HG03469 (cell line): ENCODE measurements around the gene GAA.

ENCODE experiments used
- ATAC-seq: cut with Tn5 transposase; IDR thresholded peaks from one replicate; pipeline ENCODE4 v1.9.1; 2021; ENCODE audit warnings: mild to moderate bottlenecking, moderate library complexity, moderate number of reproducible peaks; ENCODE audit not compliant: unreplicated experiment

GAA gene

DNA sequence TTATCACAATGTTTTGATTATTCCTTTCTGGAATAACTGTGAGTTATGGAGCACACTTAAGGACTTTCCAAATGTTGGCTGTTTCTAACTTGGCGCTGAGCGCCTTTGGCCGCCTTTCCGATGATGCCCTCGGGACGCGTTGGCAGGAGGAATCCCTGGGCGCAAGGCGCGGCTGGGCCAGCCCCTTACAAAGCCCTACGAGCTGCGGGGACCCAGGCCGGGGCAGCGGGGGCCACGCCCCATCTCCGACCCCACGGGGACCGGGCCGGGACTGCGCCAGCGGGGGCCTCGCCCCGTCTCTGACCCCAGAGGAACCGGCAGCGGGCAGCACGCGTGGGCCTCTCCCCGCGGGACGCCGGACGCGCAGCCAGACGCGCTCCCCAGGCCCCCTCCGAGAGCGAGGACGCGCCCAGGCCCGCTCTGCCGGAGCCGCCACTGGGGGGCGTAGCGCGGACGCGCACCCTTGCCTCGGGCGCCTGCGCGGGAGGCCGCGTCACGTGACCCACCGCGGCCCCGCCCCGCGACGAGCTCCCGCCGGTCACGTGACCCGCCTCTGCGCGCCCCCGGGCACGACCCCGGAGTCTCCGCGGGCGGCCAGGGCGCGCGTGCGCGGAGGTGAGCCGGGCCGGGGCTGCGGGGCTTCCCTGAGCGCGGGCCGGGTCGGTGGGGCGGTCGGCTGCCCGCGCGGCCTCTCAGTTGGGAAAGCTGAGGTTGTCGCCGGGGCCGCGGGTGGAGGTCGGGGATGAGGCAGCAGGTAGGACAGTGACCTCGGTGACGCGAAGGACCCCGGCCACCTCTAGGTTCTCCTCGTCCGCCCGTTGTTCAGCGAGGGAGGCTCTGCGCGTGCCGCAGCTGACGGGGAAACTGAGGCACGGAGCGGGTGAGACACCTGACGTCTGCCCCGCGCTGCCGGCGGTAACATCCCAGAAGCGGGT lies at the start of gene GAA:
Gene GAA, plus strand, starts transcription at position 571 of the 935 bp plus-strand sequence. CDS start 3,006 bp downstream, outside the sequence.
- peak; percentile 41 for ATAC-seq

GRCh38 chr17:80051681-80052080 lies 49.7 kb upstream of the GAA start:
- ATAC-seq, result no peak

DNA sequence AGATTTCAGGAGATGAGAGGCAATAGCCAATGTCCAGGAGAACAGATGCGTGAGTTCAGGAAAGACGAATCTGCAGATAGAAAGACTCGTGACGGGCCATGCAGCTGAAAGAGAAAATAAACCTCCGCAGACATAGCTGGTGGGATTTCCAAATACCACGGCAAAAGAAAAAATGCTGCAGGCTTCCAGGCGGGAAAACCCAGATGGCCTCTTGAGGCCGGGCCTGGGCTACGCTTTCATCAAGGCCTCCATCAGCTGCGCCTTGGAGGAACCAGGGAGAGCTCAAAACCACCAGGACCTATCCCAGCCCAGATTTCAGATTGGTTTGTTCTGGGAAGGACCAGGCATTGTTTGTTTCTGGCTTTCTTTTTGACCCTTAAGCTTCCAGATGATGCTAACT lies 48.3 kb upstream of the GAA start:
- no peak for ATAC-seq

DNA sequence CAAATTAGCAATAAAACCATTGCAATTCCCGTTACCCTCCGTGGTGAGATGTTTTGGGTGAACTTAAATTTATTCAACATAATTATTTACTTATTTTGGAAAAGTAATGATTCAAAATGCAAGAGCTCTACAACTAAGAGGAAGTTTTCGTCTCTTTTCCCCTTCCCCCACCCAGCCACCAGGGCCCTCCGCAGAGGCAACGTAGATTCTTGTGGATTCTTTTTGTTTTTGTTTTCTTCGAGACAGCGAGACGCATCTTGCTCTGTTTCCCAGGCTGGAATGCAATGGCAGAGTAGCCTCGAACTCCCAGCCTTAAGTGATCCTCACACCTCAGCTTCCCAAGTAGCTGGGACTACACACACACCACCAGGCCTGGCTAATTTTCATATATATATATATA lies 45.8 kb upstream of the GAA start:
- ATAC-seq, result no peak

- no peak for ATAC-seq
Observed at GRCh38 chr17:80058311-80058955, 42.9 kb upstream of the GAA start.

DNA sequence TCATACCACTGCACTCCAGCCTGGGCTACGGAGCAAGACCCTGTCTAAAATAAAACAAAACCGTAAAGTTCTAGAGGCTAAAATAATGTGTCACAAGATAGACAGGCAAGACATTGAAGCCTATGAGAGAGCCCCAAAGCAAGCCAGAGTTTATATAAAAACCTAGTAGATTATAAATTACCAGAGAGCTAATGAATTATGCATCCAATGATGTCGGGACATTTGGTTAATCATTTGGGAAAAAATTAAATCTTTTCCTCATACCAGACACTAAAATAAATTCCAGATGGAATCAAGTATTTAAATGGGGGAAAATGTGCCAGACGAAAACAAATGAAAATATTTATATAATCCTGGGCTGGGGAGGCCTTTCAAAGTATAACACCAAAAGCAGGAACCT lies 40.7 kb upstream of the GAA start:
- no peak for ATAC-seq

DNA sequence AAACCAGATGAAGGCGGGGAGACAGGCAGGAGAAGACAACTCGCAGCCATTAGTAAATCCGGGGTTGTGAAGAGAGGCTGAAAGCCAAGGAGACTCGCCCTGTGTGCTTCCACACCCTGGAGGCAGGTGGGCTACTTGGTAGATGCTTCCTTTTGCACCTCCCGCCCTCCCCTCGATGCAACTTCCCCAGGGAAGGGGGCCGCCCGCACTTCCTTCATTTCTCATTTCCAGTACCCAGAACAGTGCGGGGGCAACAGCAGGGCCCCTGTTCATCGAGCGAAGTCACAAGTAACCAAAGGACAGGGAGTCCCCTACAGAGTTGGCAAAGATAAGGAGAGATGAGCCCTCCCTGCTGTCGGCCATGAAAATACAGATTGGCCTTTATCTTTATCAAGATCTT lies 40.0 kb upstream of the GAA start:
- no peak for ATAC-seq

DNA sequence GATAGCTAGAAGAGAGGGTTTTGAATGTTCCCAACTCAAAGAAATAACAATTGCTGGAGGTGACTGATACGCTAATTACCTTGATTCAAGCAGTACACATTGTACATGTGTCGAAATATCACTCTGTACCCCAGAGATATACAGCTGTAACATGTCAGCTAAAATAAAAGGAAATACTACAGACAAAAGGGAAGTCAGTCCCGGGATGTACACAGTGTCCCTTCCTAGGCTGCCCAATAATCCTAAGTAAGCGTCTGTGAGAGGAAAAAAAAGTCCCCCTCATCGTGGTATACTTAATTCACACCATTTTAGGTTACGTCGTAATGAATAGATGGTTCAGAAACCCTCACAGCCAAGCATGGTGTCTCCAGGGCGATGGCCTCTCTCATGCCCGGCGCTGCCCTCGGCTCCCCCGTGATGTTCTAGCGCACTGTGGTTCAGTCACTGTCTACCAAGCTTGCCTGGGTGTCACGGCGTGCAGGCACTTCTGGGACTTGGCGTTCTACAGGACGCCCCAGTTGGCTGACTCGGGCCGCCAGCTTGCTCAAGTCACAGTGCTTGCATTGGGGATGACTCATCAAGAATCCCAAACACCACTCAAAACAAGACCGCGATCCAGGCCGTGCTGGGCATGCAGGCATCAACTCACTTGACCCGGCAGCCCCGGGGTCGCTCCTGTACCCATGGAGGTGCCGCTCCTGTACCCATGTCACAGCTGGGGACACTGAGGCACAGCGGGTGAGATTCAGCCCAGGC lies 37.4 kb upstream of the GAA start:
- ATAC-seq, result no peak

- no peak for ATAC-seq
Observed at GRCh38 chr17:80064696-80065095, 36.7 kb upstream of the GAA start.

- no peak for ATAC-seq
Observed at GRCh38 chr17:80065478-80066170, 35.8 kb upstream of the GAA start.

- ATAC-seq, result no peak
Observed at GRCh38 chr17:80067393-80067986, 33.9 kb upstream of the GAA start.

- no peak for ATAC-seq
Observed at GRCh38 chr17:80068301-80069222, 32.8 kb upstream of the GAA start.

GRCh38 chr17:80070375-80071115 lies 30.8 kb upstream of the GAA start:
- no peak for ATAC-seq

GRCh38 chr17:80071116-80071841 lies 30.1 kb upstream of the GAA start:
- ATAC-seq, result no peak

DNA sequence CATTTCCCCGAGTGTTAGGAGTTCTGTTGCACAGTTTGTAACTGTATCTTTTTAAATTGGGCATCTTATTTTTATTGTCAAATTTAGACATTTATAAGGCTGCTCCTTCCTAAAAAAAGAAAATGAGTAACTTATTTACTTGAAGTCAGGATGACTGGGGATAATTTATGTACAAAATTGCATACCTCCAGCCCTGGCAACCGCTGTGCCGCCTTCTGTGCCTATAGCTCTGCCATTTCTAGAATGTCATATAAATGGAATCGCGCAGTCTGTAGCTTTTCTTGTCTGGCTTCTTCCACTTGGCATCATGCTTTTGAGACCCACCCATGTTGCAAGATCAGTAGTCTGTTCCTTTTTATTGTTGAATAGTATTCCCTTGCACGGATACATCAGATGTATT lies 29.0 kb upstream of the GAA start:
- ATAC-seq, result no peak

- ATAC-seq, result no peak
Observed at GRCh38 chr17:80080081-80080480, 21.3 kb upstream of the GAA start.

- no peak for ATAC-seq
Observed at GRCh38 chr17:80081596-80081995, 19.8 kb upstream of the GAA start.
